Astrocyte of the cerebellum (primary cell): ENCODE results near the gene AMPH.
A peak's percentile ranks its signal among the peaks of the same experiment; 100 is the strongest.
"Not testable (repeated sequence)": the region's sequence is repeated elsewhere in the genome, so short reads cannot be mapped to it uniquely, and the experiment has no call there.

Experiments
- DNase-seq: peaks from one replicate; pipeline ENCODE4 v3.0.0-alpha.2; 2011; ENCODE audit warnings: low read depth
- H3K4me3 ChIP-seq: 2 replicates; pipeline ENCODE4 v1.5.1; 2011; ENCODE audit warnings: mild to moderate bottlenecking, low read depth, low read length, moderate library complexity
- CTCF ChIP-seq: IDR thresholded peaks from 2 replicates; pipeline ENCODE4 v1.5.1; 2012; ENCODE audit warnings: low read length, low read depth, moderate library complexity, mild to moderate bottlenecking; ENCODE audit errors: missing control alignments
- in situ Hi-C: cut with HindIII; loops from 2 replicates; pipeline ENCODE4 v1.10.0; 2017; ENCODE audit warnings: low sequenced_read_pairs

AMPH gene

GRCh38 chr7:38345299-38346172 lies 285.6 kb downstream of the AMPH start:
- peak; percentile 78 for TF ChIP-seq CTCF
- H3K4me3 ChIP-seq, in situ Hi-C loops, DNase-seq: not testable (repeated sequence)

DNA sequence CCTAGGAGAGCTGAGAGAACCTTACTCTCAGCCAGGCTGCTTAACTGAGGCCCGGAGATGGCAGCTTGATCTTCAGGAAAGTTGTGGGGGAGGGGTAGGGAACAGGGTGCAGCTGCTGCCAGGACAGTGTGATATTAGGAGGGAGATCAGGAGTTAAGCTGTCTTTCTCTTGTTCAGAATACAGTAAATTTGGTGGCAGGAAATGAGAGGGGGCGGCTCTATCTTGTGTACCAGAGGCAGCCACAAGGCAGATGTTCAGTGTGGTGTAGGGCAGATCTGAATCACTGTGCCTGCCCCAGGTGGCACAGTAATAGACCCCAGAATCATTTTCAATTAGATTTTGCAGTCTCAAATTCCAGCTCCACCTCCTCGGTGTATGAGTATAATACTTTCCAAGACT lies 286.4 kb downstream of the AMPH start:
- DNase-seq, H3K4me3 ChIP-seq, in situ Hi-C loops: not testable (repeated sequence)

DNA sequence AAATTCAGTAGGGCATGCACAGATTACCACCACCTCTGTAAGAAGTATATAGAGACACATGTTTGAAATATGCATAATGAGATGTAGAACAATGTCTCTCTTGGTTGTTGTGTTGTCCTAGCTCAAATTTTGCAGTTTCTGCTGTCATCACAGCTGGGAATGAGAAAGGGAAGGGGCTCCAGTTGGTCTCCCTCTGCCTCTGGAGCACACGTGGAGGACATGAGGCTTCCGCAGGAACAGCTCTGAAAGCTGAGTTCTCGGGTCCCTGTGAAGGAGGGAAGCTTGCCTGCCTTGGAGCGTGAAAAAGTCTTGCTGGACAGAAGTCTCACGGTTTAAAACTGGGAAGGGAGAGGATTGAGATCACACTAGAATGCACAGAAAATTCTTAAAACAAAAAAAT lies 289.0 kb downstream of the AMPH start:
- DNase-seq, in situ Hi-C loops, H3K4me3 ChIP-seq: not testable (repeated sequence)

DNA sequence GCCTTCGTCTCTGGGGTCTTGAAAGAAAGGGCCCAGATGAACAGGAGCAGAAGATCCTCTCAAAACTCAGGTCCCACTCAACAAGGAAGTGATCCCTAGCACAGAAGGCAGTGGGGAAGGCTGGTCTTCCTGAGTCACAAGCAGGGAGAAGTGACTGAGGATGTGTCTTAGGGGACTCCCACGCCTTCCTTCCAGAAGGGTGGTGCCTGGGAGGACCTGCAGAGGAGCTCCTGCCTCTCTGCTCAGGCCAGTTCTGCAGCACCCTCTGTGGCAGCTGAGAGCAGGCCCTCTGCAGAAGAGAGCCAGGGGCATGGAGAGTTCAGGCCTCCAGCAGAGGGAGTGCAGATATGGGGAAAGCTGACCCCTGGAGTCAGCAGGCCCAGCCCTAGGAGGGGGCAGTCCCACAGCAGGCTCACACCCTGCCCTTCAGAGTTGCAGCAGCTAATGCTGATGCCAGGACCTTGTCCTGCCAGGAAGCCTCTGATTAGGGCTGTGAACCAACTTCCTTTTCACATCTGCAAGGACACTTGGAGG lies 289.9 kb downstream of the AMPH start:
- in situ Hi-C loops = not testable (repeated sequence)

GRCh38 chr7:38339953-38340819 lies 291.0 kb downstream of the AMPH start:
- no peak for DNase-seq
- H3K4me3 ChIP-seq = no peak overlapping the region
- in situ Hi-C loops = no loop called here
- no peak for TF ChIP-seq CTCF

More for the DNA sequence above, 289.9 kb downstream of the AMPH start:
- not testable (repeated sequence) for H3K4me3 ChIP-seq, DNase-seq

- in situ Hi-C loops, H3K4me3 ChIP-seq, DNase-seq: not testable (repeated sequence)
Observed at GRCh38 chr7:38336148-38336515, 295.0 kb downstream of the AMPH start.

- no peak overlapping the region for H3K4me3 ChIP-seq
- peak; percentile 99 for TF ChIP-seq CTCF
- peak; percentile 54 for DNase-seq
- in situ Hi-C loops = no loop called here
Observed at GRCh38 chr7:38335492-38336147, 295.6 kb downstream of the AMPH start.

GRCh38 chr7:38335128-38335491 lies 296.1 kb downstream of the AMPH start:
- in situ Hi-C loops = no loop called here
- no peak for TF ChIP-seq CTCF
- DNase-seq = no peak
- H3K4me3 ChIP-seq = no peak overlapping the region
